GM12878 (cell line): ENCODE results near the gene CD163. TPM values are rescaled to one million over a fixed set of nuclear protein-coding genes. Genes with fewer than 3 reads are reported as not detected.

Experiments used
- polyA plus RNA-seq, 11 experiments: library from polyadenylated mRNA; depleted of rRNA in 4 of 11; unstranded in 6 of 11; stranded (reverse) in 5 of 11; fragments of >200 nt; fragmentation: Nextera tagmentation in 4 of 11; fragmentation: Illumina TruSeq in 1 of 11; extraction: Ambion mirVana in 4 of 11; extraction: Trizol in 1 of 11; gene quantifications; 1 replicate in 1 of 11; 2 replicates in 10 of 11; pipeline versions ENCODE4 v1.2.1 to v1.2.3, GENCODE V29; 2011 to 2016; ENCODE audit warnings: inconsistent platforms in 2 of 11, missing spikeins in 2 of 11, low read depth in 1 of 11
- total RNA-seq, 4 experiments: library from RNA; depleted of rRNA in 3 of 4; stranded (reverse); fragments of >200 nt in 3 of 4; fragmentation: Illumina TruSeq in 1 of 4; extraction: Trizol in 1 of 4; gene quantifications; 2 replicates each; pipeline versions ENCODE4 v1.2.1 to v1.2.3, GENCODE V29; 2013 to 2021

The CD163 gene
- total and polyA plus RNA-seq, 10 of the 15 experiments (the other 5 are each of a cell fraction or from before 2014, with no cell fraction given), result 0.74 TPM; not detected in 9

Other genes starting within 250 kb of the CD163 start
- not detected in 2 replicates for gene ACSM4, start 199.7 kb downstream of the CD163 start, total RNA-seq (2014; rRNA removed)
- not detected in 2 replicates for gene ACSM4, start 199.7 kb downstream of the CD163 start, total RNA-seq (2014; rRNA removed; fragmentation: Illumina TruSeq; extraction: Trizol)
- not detected in 2 replicates for gene ACSM4, start 199.7 kb downstream of the CD163 start, total RNA-seq (2021)
- not detected in 2 replicates for gene ACSM4, start 199.7 kb downstream of the CD163 start, polyA plus RNA-seq (2011; rRNA removed)
- gene ACSM4, start 199.7 kb downstream of the CD163 start, polyA plus RNA-seq (2014; fragmentation: Illumina TruSeq; extraction: Trizol), result not detected in 2 replicates
- gene ACSM4, start 199.7 kb downstream of the CD163 start, polyA plus RNA-seq (2014; fragmentation: Nextera tagmentation; extraction: Ambion mirVana), result not detected
- not detected in 2 replicates for gene ACSM4, start 199.7 kb downstream of the CD163 start, polyA plus RNA-seq (2014; rRNA removed)
- not detected for gene ACSM4, start 199.7 kb downstream of the CD163 start, polyA plus RNA-seq (2016; fragmentation: Nextera tagmentation; extraction: Ambion mirVana)
- 0.11 TPM in 1 of 2 replicates, not detected in the other for gene CD163L1, start 59.6 kb downstream of the CD163 start, total RNA-seq (2014; rRNA removed)
- gene CD163L1, start 59.6 kb downstream of the CD163 start, total RNA-seq (2014; rRNA removed; fragmentation: Illumina TruSeq; extraction: Trizol), result 1.0 and 1.1 TPM in 2 replicates
- 0.49 and 0.74 TPM in 2 replicates for gene CD163L1, start 59.6 kb downstream of the CD163 start, total RNA-seq (2021)
- gene CD163L1, start 59.6 kb downstream of the CD163 start, polyA plus RNA-seq (2011; rRNA removed), result 1.1 and 1.8 TPM in 2 replicates
- gene CD163L1, start 59.6 kb downstream of the CD163 start, polyA plus RNA-seq (2014; fragmentation: Illumina TruSeq; extraction: Trizol), result 0.54 and 0.87 TPM in 2 replicates
- 1 to 10 TPM; 2.2 to 2.4 TPM for gene CD163L1, start 59.6 kb downstream of the CD163 start, polyA plus RNA-seq (2014; fragmentation: Nextera tagmentation; extraction: Ambion mirVana)
- 0.27 and 1.6 TPM in 2 replicates for gene CD163L1, start 59.6 kb downstream of the CD163 start, polyA plus RNA-seq (2014; rRNA removed)
- 1 to 10 TPM; 2.5 to 2.9 TPM for gene CD163L1, start 59.6 kb downstream of the CD163 start, polyA plus RNA-seq (2016; fragmentation: Nextera tagmentation; extraction: Ambion mirVana)
- gene APOBEC1, start 162.1 kb upstream of the CD163 start, total RNA-seq (2014; rRNA removed), result not detected in 2 replicates
- not detected in 2 replicates for gene APOBEC1, start 162.1 kb upstream of the CD163 start, total RNA-seq (2014; rRNA removed; fragmentation: Illumina TruSeq; extraction: Trizol)
- not detected in 2 replicates for gene APOBEC1, start 162.1 kb upstream of the CD163 start, total RNA-seq (2021)
- gene APOBEC1, start 162.1 kb upstream of the CD163 start, polyA plus RNA-seq (2011; rRNA removed), result not detected in 2 replicates
- not detected in 2 replicates for gene APOBEC1, start 162.1 kb upstream of the CD163 start, polyA plus RNA-seq (2014; fragmentation: Illumina TruSeq; extraction: Trizol)
- not detected for gene APOBEC1, start 162.1 kb upstream of the CD163 start, polyA plus RNA-seq (2014; fragmentation: Nextera tagmentation; extraction: Ambion mirVana)
- not detected in 2 replicates for gene APOBEC1, start 162.1 kb upstream of the CD163 start, polyA plus RNA-seq (2014; rRNA removed)
- gene APOBEC1, start 162.1 kb upstream of the CD163 start, polyA plus RNA-seq (2016; fragmentation: Nextera tagmentation; extraction: Ambion mirVana), result not detected
- not detected in 2 replicates for gene GDF3, start 192.0 kb upstream of the CD163 start, total RNA-seq (2014; rRNA removed)
- not detected in 2 replicates for gene GDF3, start 192.0 kb upstream of the CD163 start, total RNA-seq (2014; rRNA removed; fragmentation: Illumina TruSeq; extraction: Trizol)
- not detected in 2 replicates for gene GDF3, start 192.0 kb upstream of the CD163 start, total RNA-seq (2021)
- not detected in 2 replicates for gene GDF3, start 192.0 kb upstream of the CD163 start, polyA plus RNA-seq (2011; rRNA removed)
- not detected in 2 replicates for gene GDF3, start 192.0 kb upstream of the CD163 start, polyA plus RNA-seq (2014; fragmentation: Illumina TruSeq; extraction: Trizol)
- gene GDF3, start 192.0 kb upstream of the CD163 start, polyA plus RNA-seq (2014; fragmentation: Nextera tagmentation; extraction: Ambion mirVana), result not detected
- gene GDF3, start 192.0 kb upstream of the CD163 start, polyA plus RNA-seq (2014; rRNA removed), result not detected in 2 replicates
- not detected for gene GDF3, start 192.0 kb upstream of the CD163 start, polyA plus RNA-seq (2016; fragmentation: Nextera tagmentation; extraction: Ambion mirVana)
- not detected in 2 replicates for gene DPPA3, start 207.7 kb upstream of the CD163 start, total RNA-seq (2014; rRNA removed)
- gene DPPA3, start 207.7 kb upstream of the CD163 start, total RNA-seq (2014; rRNA removed; fragmentation: Illumina TruSeq; extraction: Trizol), result not detected in 2 replicates
- gene DPPA3, start 207.7 kb upstream of the CD163 start, total RNA-seq (2021), result not detected in 2 replicates
- gene DPPA3, start 207.7 kb upstream of the CD163 start, polyA plus RNA-seq (2011; rRNA removed), result 0.07 TPM in 1 of 2 replicates, not detected in the other
- not detected in 2 replicates for gene DPPA3, start 207.7 kb upstream of the CD163 start, polyA plus RNA-seq (2014; fragmentation: Illumina TruSeq; extraction: Trizol)
- under 1 TPM in 1 of 2 experiments, not detected in 1; 0.05 TPM for gene DPPA3, start 207.7 kb upstream of the CD163 start, polyA plus RNA-seq (2014; fragmentation: Nextera tagmentation; extraction: Ambion mirVana)
- not detected in 2 replicates for gene DPPA3, start 207.7 kb upstream of the CD163 start, polyA plus RNA-seq (2014; rRNA removed)
- not detected for gene DPPA3, start 207.7 kb upstream of the CD163 start, polyA plus RNA-seq (2016; fragmentation: Nextera tagmentation; extraction: Ambion mirVana)
- 2.4 and 5.5 TPM in 2 replicates for gene CLEC4C, start 243.6 kb upstream of the CD163 start, total RNA-seq (2014; rRNA removed)
- gene CLEC4C, start 243.6 kb upstream of the CD163 start, total RNA-seq (2014; rRNA removed; fragmentation: Illumina TruSeq; extraction: Trizol), result 6.5 and 7.1 TPM in 2 replicates
- gene CLEC4C, start 243.6 kb upstream of the CD163 start, total RNA-seq (2021), result 3.7 and 3.8 TPM in 2 replicates
- gene CLEC4C, start 243.6 kb upstream of the CD163 start, polyA plus RNA-seq (2011; rRNA removed), result 0.38 and 0.84 TPM in 2 replicates
- 5.0 and 5.3 TPM in 2 replicates for gene CLEC4C, start 243.6 kb upstream of the CD163 start, polyA plus RNA-seq (2014; fragmentation: Illumina TruSeq; extraction: Trizol)
- gene CLEC4C, start 243.6 kb upstream of the CD163 start, polyA plus RNA-seq (2014; fragmentation: Nextera tagmentation; extraction: Ambion mirVana), result 10 to 100 TPM in 1 of 2 experiments, 1 to 10 TPM in 1; 9.9 to 12.2 TPM
- gene CLEC4C, start 243.6 kb upstream of the CD163 start, polyA plus RNA-seq (2014; rRNA removed), result 2.7 and 3.5 TPM in 2 replicates
- gene CLEC4C, start 243.6 kb upstream of the CD163 start, polyA plus RNA-seq (2016; fragmentation: Nextera tagmentation; extraction: Ambion mirVana), result 1 to 10 TPM; 1.2 to 1.9 TPM